Naive B cell (primary cell): ENCODE data around the gene RMRP. TPM values are rescaled to one million over a fixed set of nuclear protein-coding genes. Genes with fewer than 3 reads are reported as not detected.

Experiments
- ATAC-seq, 2 donors: fragments of 150-1000 bp; cut with Tn5 transposase; 2 replicates each; pipeline ENCODE4 v1.10.0; 2021; ENCODE audit warnings: low read depth in 2 of 2, mild to moderate bottlenecking in 2 of 2, moderate library complexity in 2 of 2
- DNase-seq: peaks from one replicate; pipeline ENCODE4 v3.0.0; 2022
- H3K27ac Mint-ChIP-seq, 6 donors: one replicate each; pipeline ENCODE4 v1.8.0; 2020 to 2022; ENCODE audit warnings: mild to moderate bottlenecking in 6 of 6, mixed read lengths in 6 of 6, moderate library complexity in 5 of 6, inconsistent platforms in 2 of 6
- H3K27me3 Mint-ChIP-seq, 3 donors: one replicate each; pipeline ENCODE4 v1.8.0; 2021 to 2022; ENCODE audit warnings: mixed read lengths in 3 of 3, mild to moderate bottlenecking in 1 of 3
- H3K36me3 Mint-ChIP-seq, 2 donors: one replicate each; pipeline ENCODE4 v1.8.0; 2020 to 2022; ENCODE audit warnings: mixed read lengths in 2 of 2, inconsistent platforms in 1 of 2, mild to moderate bottlenecking in 1 of 2
- H3K4me1 Mint-ChIP-seq, 3 donors: one replicate each; pipeline ENCODE4 v1.8.0; 2020 to 2022; ENCODE audit warnings: mixed read lengths in 3 of 3, inconsistent platforms in 1 of 3, mild to moderate bottlenecking in 1 of 3, moderate library complexity in 1 of 3
- H3K4me3 Mint-ChIP-seq, 8 donors: one replicate each; pipeline ENCODE4 v1.8.0; 2020 to 2022; ENCODE audit warnings: mild to moderate bottlenecking in 8 of 8, mixed read lengths in 8 of 8, moderate library complexity in 8 of 8, inconsistent platforms in 2 of 8
- H3K9me3 Mint-ChIP-seq, 7 donors: one replicate each; pipeline ENCODE4 v1.8.0; 2020 to 2022; ENCODE audit warnings: mixed read lengths in 7 of 7, mild to moderate bottlenecking in 5 of 7, inconsistent platforms in 2 of 7, moderate library complexity in 1 of 7
- polyA plus RNA-seq, 6 donors: library from polyadenylated mRNA; unstranded; fragments of 300-500 nt; fragmentation: Illumina TruSeq; gene quantifications; one replicate each; pipeline ENCODE4 v1.2.3, GENCODE V29; 2021; ENCODE audit warnings: low read depth in 6 of 6

Gene RMRP
- polyA plus RNA-seq, 6 donors from 2014 or later, result 41.0 to 72.3 (median 56.5) TPM; not detected in 2

GRCh38 chr9:35669331-35670145, 11.7 kb upstream of the RMRP start:
- Mint-ChIP-seq H3K27me3 (peaks cover 0 to 6% (median 4%) of the 10 kb centered on the region in 3 donors), H3K4me3 (no peak overlapping the region), H3K4me1 (peaks cover 25 to 34% (median 26%) of the 10 kb centered on the region in 3 donors), H3K27ac (no peak overlapping the region), H3K36me3 (no peaks in the 10 kb centered on the region), H3K9me3 (no peaks in the 10 kb centered on the region)
- ATAC-seq (no peak), DNase-seq (no peak)

GRCh38 chr9:35667939-35668338, 10.1 kb upstream of the RMRP start:
- ATAC-seq (no peak), DNase-seq (no peak)
- Mint-ChIP-seq H3K4me1 (peaks cover 26 to 33% (median 33%) of the 10 kb centered on the region in 3 donors), H3K4me3 (no peak overlapping the region), H3K36me3 (no peaks in the 10 kb centered on the region), H3K9me3 (no peaks in the 10 kb centered on the region), H3K27me3 (no peaks in the 10 kb centered on the region), H3K27ac (no peak overlapping the region)

- peaks cover 40 to 47% (median 47%) of the 10 kb centered on the region in 3 donors for H3K4me1 Mint-ChIP-seq
- no peaks in the 10 kb centered on the region for H3K27me3 Mint-ChIP-seq
- DNase-seq (no peak), ATAC-seq (peak; percentile 39 to 47)
- peak overlapping the region in 2 of 6 donors; percentile 22 to 44 for H3K27ac Mint-ChIP-seq
- no peaks in the 10 kb centered on the region for H3K9me3 Mint-ChIP-seq
- H3K36me3 Mint-ChIP-seq, result no peaks in the 10 kb centered on the region
- H3K4me3 Mint-ChIP-seq, result peak overlapping the region; percentile 60 to 96 (median 83)
Measured at GRCh38 chr9:35666549-35666948, 8.7 kb upstream of the RMRP start.

GRCh38 chr9:35666045-35666444, 8.2 kb upstream of the RMRP start:
- no peak for ATAC-seq
- Mint-ChIP-seq H3K9me3 (no peaks in the 10 kb centered on the region), H3K27me3 (no peaks in the 10 kb centered on the region), H3K27ac (no peak overlapping the region), H3K4me3 (peak overlapping the region in 7 of 8 donors; percentile 60 to 96 (median 84)), H3K36me3 (no peaks in the 10 kb centered on the region), H3K4me1 (peaks cover 40 to 51% (median 49%) of the 10 kb centered on the region in 3 donors)
- DNase-seq, result no peak

GRCh38 chr9:35665471-35665818, 7.6 kb upstream of the RMRP start:
- no peaks in the 10 kb centered on the region for H3K27me3 Mint-ChIP-seq
- peak overlapping the region; percentile 82 to 96 (median 90) for H3K4me3 Mint-ChIP-seq
- H3K4me1 Mint-ChIP-seq, result peaks cover 43 to 57% (median 55%) of the 10 kb centered on the region in 3 donors
- no peaks in the 10 kb centered on the region for H3K9me3 Mint-ChIP-seq
- no peak for DNase-seq
- no peaks in the 10 kb centered on the region for H3K36me3 Mint-ChIP-seq
- ATAC-seq, result no peak
- H3K27ac Mint-ChIP-seq, result peak overlapping the region in 5 of 6 donors; percentile 39 to 76 (median 57)

GRCh38 chr9:35664531-35665470, 7.0 kb upstream of the RMRP start, which contains the start of gene ARHGEF39:
Gene ARHGEF39, minus strand, starts transcription at chr9:35665195. Its CDS starts 26 bp downstream, at chr9:35665169.
- H3K4me3 Mint-ChIP-seq, result peak within 1 kb of the TSS; percentile 82 to 96 (median 90)
- DNase-seq, result peak; percentile 43
- peak within 1 kb of the TSS; percentile 22 to 82 (median 64) for H3K27ac Mint-ChIP-seq
- H3K4me1 Mint-ChIP-seq, result peaks cover 46 to 63% (median 60%) of the 10 kb centered on the region in 3 donors
- peak; percentile 56 to 61 for ATAC-seq
- H3K27me3 Mint-ChIP-seq, result no peaks in the 10 kb centered on the region
- H3K36me3 Mint-ChIP-seq, result no peaks in the 10 kb centered on the region
- H3K9me3 Mint-ChIP-seq, result no peaks in the 10 kb centered on the region

GRCh38 chr9:35662437-35662836, 4.6 kb upstream of the RMRP start:
- Mint-ChIP-seq H3K4me1 (peaks cover 62 to 79% (median 79%) of the 10 kb centered on the region in 3 donors), H3K27me3 (peaks cover 0 to 5% (median 5%) of the 10 kb centered on the region in 3 donors), H3K27ac (peak overlapping the region; percentile 82 to 100 (median 89)), H3K36me3 (no peaks in the 10 kb centered on the region), H3K9me3 (peaks cover 0 to 5% (median 0%) of the 10 kb centered on the region in 7 donors), H3K4me3 (peak overlapping the region in 5 of 8 donors; percentile 4 to 84 (median 30))
- no peak for DNase-seq
- ATAC-seq, result no peak

- Mint-ChIP-seq H3K36me3 (no peaks in the 10 kb centered on the region), H3K27me3 (peaks cover 0 to 5% (median 5%) of the 10 kb centered on the region in 3 donors), H3K4me1 (peaks cover 65 to 81% (median 79%) of the 10 kb centered on the region in 3 donors), H3K9me3 (peaks cover 0 to 5% (median 0%) of the 10 kb centered on the region in 7 donors), H3K27ac (peak overlapping the region in 5 of 6 donors; percentile 75 to 100 (median 83)), H3K4me3 (peak overlapping the region in 7 of 8 donors; percentile 4 to 84 (median 44))
- ATAC-seq (no peak), DNase-seq (no peak)
Measured at GRCh38 chr9:35661756-35662350, 4.0 kb upstream of the RMRP start.

GRCh38 chr9:35660966-35661415, 3.2 kb upstream of the RMRP start:
- peaks cover 0 to 5% (median 5%) of the 10 kb centered on the region in 3 donors for H3K27me3 Mint-ChIP-seq
- peak overlapping the region in 5 of 8 donors; percentile 27 to 70 (median 44) for H3K4me3 Mint-ChIP-seq
- H3K27ac Mint-ChIP-seq, result peak overlapping the region in 5 of 6 donors; percentile 41 to 100 (median 75)
- peaks cover 66 to 81% (median 79%) of the 10 kb centered on the region in 3 donors for H3K4me1 Mint-ChIP-seq
- peaks cover 0 to 5% (median 0%) of the 10 kb centered on the region in 7 donors for H3K9me3 Mint-ChIP-seq
- ATAC-seq (no peak), DNase-seq (no peak)
- no peaks in the 10 kb centered on the region for H3K36me3 Mint-ChIP-seq

GRCh38 chr9:35659340-35659739, 1.5 kb upstream of the RMRP start:
- H3K9me3 Mint-ChIP-seq, result peaks cover 0 to 5% (median 0%) of the 10 kb centered on the region in 7 donors
- H3K27ac Mint-ChIP-seq, result peak overlapping the region; percentile 95 to 100 (median 98)
- H3K27me3 Mint-ChIP-seq, result peaks cover 0 to 5% (median 5%) of the 10 kb centered on the region in 3 donors
- no peaks in the 10 kb centered on the region for H3K36me3 Mint-ChIP-seq
- DNase-seq, result no peak
- peaks cover 66 to 82% (median 70%) of the 10 kb centered on the region in 3 donors for H3K4me1 Mint-ChIP-seq
- no peak for ATAC-seq
- H3K4me3 Mint-ChIP-seq, result peak overlapping the region; percentile 75 to 94 (median 93)

GRCh38 chr9:35658968-35659220, 1.1 kb upstream of the RMRP start:
- Mint-ChIP-seq H3K4me3 (peak overlapping the region; percentile 75 to 94 (median 93)), H3K27me3 (peaks cover 0 to 5% (median 5%) of the 10 kb centered on the region in 3 donors), H3K9me3 (peaks cover 0 to 5% (median 0%) of the 10 kb centered on the region in 7 donors), H3K36me3 (no peaks in the 10 kb centered on the region), H3K27ac (peak overlapping the region; percentile 95 to 100 (median 98)), H3K4me1 (peaks cover 62 to 83% (median 69%) of the 10 kb centered on the region in 3 donors)
- no peak for ATAC-seq
- DNase-seq, result no peak

- Mint-ChIP-seq H3K36me3 (no peaks in the 10 kb centered on the region), H3K27ac (peak within 1 kb of the TSS; percentile 98 to 100 (median 100)), H3K4me1 (peaks cover 62 to 86% (median 69%) of the 10 kb centered on the region in 3 donors), H3K9me3 (peaks cover 0 to 5% (median 0%) of the 10 kb centered on the region in 7 donors), H3K27me3 (peaks cover 0 to 5% (median 5%) of the 10 kb centered on the region in 3 donors), H3K4me3 (peak within 1 kb of the TSS; percentile 75 to 94 (median 93))
- DNase-seq (peak; percentile 90), ATAC-seq (peak; percentile 63 to 64)
Measured at GRCh38 chr9:35658137-35658967, 533 bp upstream of the RMRP start, which contains the start of gene CCDC107. Gene CCDC107, plus strand, starts transcription at chr9:35658292. Its CDS starts 88 bp downstream, at chr9:35658380.
